HG03060 (cell line): ENCODE results near the gene ST6GAL2.

Source experiments
- ATAC-seq: cut with Tn5 transposase; IDR thresholded peaks from one replicate; pipeline ENCODE4 v1.9.1; 2021; ENCODE audit warnings: low read depth, moderate number of reproducible peaks; ENCODE audit not compliant: unreplicated experiment

Gene ST6GAL2

DNA sequence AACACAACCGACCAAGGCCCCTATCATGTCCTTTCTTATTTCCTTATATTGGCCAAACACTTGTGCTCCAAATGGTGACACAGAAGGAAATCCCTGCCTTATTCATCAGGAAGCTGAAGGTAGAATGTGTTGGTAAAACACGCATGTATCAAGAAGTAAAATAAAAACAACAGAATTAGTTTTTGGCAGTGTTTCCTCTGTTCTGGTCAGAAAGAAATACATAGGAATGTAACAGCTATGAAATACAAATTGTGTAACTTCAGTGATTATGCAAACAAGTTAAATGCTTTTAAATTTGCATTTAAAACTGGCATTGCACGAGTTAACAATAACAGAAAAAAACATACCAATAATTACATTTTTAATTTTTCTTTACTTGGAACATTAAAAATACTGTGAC lies 19.3 kb downstream of the ST6GAL2 start:
- ATAC-seq = no peak

DNA sequence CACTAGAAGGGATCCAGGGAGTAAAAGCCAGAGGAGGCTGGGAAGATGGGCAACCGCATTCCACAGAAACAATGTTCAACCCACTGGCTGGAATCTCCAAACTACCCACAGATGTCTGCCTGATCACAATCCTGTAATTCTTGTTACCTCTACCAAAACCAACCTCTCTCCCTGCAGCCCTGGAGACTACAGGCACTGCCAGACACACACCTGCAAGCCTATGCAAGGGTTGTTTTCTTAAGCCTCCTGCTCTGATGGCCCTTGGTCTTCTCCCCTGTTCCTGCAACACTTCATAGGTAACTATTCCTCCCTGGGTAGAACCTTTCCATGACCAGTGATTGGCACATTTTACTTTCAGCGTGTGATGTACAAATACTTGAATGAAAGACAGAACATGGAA lies 21.9 kb downstream of the ST6GAL2 start:
- no peak for ATAC-seq

DNA sequence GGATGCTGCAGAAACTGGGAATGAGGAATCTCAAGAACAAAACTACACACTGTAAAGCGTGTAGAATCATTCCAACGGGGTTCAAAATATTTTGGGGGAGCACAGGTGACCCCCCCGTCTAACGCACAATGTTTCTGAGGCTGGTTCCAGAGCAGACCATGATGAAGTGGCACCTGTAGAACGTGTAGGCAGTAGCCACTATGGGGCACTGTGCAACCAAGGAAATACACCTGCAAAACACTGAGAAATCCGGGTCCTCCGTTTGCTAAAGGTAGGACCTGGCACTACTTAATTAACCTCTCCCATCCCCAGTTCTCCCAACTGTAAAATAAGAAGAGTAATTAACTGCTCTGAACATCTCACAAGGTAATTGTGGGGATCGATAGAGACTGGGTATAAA lies 22.6 kb downstream of the ST6GAL2 start:
- ATAC-seq = no peak

DNA sequence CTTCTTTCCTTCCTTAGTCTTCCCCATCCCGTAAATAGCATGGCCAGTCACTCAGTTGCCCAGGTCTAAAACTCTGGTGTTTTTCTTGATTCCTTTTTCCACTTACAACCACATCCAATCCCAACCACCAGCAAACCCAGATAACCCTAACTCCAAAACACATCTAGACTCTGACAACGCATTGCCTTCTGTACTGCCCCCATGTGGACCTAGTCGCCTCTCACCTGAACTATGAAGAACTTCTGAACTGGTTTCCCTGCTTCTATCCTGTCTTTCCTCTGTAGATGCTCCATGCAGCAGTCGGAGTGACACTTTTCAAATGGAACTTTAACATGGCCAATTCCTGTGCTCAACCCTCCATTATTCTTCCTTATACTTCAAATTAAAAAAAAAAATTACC lies 26.5 kb downstream of the ST6GAL2 start:
- no peak for ATAC-seq

DNA sequence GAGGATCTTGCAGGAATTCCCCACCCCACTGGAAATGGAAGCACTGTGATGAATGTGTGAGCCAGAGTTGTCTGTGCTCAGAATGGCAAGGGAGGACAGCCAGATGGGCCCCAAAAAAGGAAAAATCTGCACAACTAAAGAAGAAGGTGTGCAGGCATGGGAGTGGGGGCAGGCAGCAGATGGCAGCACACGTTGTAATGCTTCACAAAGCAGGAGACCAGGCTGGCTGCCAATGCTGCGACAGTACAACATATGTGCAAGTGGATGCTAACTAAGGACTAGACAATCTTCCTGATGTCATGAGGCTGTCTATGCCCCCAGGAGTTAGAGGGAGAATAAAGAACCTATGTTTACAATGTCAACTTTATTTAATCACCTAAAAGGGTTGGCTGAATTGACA lies 27.2 kb downstream of the ST6GAL2 start:
- no peak for ATAC-seq

DNA sequence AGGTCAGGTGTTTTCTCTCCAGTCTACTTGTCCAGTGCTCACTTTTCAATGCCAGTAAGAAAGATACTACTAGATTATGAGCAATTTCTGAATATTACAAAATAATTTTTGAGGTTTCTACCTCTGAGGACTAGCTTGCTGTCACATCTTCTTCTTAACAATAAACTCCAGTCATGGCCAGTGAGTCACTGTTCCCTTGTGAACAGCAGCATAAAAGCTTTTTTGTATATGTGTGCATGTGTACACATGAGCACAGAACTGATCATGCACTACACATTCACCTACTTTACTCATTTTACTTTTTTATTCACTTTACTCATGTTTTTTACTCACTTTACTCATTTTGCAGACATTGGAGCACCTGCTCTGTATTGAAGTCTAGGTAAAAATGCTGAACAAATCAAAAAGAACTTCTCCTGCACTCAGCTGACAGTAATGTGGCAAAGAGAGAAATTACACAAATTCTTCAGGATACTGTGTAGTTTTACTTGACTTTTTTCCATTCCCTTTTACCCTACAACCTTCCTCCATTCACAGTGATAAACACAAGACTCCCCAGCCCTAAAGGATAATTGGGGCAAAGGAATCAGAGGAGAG lies 28.0 kb downstream of the ST6GAL2 start:
- no peak for ATAC-seq

DNA sequence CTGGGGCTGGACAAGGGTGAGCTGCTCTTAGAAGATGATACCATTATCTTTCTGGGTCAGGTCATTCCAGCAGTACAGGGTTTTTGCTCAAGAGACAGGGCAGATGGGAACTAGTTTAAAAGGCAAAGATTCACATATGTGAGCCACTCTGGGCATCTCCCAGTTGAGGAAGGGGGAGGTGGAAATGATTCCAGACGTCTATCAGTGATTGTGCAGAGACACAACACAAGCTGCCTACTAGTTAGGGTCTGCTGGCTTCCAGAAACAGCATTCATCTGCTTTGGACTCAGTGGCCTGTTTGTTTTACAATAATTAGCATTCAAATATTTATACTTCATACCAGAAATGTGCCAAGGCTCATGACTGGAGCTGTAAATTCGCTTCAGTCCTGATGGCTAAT lies 32.3 kb downstream of the ST6GAL2 start:
- ATAC-seq = no peak

DNA sequence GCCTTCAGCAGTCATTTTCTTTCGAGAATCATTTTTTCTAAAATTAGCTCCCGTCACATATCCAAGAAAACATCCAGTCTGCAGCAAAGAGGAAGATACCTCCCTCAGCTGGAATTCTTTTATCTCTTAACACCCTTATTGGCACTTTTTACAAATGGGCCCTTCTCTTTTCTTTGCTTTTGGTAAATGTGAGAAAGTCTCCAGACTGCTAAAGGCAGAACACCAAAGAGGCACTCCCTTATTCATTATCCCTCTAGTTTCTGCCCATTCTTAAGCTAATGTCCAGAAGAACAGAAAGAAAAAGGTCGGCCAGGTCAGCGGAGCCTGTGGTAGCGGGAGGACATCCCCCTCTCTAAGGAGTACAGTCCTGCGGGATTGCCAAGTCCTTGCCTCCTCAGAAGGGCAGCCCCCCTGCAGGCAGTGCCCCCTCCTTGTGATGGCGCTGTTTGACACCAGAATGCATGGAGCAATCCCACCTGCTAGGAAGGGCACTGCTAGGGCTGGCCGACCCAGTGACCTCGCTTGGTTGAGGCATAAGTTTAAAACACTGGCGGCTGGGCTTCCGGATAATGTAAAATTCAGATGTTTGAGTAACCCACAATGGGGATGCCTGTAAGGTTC lies 34.0 kb downstream of the ST6GAL2 start:
- ATAC-seq = no peak

DNA sequence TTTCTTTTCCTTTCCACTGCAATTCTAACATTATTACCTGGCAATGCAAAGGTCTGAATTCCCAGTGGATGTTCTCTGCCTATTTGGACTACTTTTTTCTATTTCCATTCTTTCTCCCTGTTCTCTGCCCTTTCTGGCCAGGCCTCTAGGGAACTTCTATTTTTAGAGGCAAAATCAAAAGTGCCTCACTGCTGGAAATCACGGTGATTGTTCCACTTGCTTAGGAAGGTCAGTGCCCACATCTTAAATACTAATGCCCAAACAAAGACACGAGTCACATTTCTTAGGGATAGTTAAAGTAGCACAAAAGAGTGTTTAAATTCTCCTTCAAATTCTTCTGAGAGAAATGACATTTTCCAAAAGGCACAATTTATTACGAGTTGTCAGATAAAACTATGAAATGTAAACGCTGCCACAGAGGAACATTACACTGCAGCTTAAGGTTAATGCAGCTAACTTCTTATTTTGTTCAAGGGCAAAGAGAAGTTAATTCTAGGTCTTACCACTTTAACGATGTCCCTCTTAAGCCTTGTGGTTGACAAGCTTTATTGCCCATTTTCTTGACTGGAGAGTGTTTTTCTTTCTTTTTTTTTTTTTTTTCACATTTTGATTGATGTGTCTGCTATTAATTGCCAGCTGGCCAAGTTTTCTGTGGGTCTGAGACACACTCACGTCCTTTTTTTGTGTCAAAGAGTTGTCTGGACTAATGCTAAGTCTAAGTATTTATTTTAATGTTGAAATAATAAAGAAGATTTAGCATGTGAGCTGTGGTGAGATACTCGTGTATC lies 34.7 kb downstream of the ST6GAL2 start:
- no peak for ATAC-seq

DNA sequence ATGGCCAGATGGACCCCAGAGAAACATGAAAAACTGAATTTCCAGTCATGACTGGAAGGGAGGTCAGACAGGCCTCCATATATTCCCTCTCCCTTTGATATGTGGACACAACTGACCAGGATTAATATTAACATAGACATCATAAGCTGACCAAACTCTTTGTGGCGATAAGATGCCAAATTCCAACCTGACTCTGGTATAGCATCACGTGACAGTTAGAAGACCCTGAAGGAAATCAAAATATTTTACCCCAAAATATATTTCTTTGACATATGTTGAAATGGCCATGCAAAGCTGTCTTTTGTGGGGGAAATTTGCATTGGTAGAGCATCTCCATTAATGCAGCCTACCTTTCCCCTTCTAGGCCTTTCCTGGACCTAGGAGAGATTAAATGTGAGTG lies 36.7 kb downstream of the ST6GAL2 start:
- ATAC-seq = no peak

DNA sequence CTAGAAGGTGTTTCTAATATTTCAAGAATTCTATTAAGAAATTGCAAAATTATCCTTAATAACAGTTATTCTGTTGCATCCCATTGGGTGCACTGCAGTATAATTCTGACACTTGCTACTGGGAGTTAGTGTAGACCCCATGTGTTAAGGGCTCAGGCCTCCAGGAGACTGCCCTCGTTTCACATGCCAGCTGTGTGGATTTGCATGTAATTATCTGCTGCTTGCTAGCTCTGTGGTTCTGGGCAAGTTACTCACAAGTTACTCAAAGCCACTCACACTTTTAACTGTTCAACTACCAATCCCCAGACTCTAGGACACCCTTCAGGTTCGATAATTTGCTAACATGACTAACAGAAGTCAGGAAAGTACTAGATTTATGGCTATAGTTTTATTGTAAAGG lies 38.6 kb downstream of the ST6GAL2 start:
- no peak for ATAC-seq

DNA sequence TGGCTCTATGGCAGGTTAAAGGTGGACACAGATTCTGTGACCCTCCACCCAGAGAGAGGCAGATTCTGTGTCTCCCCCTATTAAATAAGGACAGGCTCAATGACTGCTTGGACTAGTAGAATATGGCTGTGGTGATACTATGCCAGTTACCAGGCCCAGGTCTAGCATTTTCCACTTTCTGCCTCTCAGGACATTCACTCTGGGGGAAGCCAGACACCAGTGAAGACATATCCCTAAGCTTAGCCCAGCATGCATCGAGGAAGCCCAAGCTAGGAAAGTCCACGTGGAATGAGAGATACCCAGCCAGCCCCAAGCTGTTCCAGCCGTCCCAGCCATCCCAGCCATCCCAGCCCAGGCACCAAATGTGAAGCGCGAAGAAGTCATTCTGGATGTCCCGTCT lies 40.3 kb downstream of the ST6GAL2 start:
- no peak for ATAC-seq

DNA sequence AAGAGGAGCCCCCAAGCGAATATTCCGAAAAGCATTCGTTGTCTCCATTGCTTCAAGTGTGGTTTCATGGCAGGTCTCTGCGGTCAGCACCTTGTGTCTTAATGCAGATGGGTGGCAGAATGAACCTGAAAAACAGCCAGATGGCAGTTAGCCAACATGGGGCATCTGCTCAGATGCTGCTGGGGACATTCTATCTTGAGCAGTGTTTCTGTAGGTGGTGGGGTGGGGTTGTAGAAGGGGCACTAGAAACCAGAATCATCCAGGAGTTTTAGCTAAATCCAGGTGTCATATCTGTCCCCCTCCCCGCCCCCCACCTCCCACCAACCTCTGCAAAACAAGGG lies 42.1 kb downstream of the ST6GAL2 start:
- no peak for ATAC-seq

DNA sequence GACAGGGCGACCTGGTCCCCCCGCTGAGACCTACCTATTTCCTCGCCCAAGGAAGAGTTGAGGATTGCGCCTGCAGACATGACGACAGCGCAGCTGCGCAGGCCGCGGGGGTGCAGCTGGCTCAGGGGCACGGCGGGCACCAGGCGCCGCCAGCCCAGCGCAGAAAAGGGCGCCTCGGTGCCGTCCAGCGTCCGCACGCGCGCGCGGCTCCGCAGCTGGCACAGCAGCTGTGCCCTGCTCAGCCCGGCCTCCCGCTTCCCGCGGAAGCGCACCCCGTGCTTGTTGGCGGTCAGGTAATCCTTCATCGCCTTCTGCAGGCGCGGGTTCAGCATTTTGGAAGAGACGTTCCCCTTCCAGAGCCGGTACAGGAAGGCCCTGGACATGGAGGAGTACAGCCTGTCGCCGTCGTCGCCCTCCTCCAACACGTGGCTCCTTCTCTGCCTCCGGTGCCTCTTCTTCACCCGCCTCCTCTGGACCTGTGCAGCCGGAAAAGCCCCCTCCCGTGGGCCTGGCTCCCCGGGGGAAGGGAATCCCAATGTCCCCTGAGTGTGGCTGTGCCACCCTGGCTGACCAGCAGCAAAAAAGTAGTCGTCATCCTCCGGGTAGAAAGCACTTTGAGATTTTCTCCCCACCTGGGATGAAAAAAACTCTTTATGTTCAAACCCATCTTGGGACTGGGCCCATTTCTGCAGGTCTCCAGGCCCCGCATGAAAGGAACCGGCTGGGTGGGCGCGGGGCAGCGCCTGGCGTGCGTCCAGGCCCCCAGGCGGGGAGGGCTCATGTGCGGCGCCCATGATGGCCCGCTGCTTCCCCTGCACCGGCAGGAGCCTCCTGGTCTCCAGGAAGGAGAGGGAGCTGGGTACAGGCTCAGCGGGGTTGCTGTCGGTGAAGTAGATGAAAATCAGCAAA lies 42.7 kb downstream of the ST6GAL2 start:
- ATAC-seq = no peak

DNA sequence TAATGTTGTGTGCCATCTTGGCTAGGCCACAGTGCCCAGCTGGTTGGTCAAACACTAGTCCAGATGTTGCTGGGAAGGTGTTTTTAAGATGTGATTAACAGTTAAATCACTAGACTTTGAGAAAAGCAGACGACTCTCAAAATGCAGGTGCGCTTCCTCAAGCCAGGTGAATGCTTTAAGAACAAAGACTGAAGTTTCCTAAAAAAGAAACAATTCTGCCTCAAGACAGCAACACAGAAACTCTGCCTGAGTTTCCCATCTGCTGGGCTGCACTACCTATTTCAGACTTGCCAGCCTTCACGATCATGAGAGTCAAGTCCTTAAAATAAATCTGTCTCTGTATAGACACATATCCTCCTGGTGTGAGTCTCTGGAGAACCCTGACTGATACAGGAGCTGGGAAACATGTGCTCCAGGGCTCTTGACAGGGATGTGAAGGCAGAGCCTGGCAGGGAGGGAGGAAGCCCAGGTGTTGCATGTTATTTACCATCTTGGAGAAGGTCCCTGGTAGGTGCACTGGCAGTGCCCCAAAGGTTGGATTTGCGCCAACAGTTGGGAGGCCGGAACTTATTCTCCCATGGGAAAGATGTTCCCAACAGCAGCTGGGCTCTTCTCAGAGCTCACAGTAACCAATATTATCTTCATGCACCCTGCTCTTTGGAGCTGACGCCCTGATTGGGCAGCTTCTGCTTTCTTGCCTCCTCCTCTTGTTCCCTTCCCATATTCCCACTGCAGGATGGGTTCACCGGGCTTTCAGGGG lies 43.9 kb downstream of the ST6GAL2 start:
- no peak for ATAC-seq

DNA sequence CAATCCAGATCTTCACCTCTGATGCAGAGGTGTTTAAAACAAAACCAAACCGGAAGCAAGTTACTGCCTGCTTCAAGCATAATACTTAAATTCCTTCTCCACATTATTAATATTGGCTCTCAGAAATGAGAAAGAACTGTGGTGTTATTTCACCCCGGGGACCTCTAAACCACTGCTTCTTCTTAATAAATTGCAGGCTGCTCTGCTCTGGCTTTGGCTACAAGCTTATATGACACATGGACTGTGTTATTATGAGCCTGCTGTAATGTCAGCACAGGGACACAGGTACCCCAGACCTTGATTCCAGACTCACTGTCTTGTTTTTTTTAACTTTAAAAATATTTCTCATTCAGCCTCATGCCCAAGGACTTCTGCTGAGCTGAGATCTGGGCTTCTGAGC lies 45.1 kb downstream of the ST6GAL2 start:
- no peak for ATAC-seq

DNA sequence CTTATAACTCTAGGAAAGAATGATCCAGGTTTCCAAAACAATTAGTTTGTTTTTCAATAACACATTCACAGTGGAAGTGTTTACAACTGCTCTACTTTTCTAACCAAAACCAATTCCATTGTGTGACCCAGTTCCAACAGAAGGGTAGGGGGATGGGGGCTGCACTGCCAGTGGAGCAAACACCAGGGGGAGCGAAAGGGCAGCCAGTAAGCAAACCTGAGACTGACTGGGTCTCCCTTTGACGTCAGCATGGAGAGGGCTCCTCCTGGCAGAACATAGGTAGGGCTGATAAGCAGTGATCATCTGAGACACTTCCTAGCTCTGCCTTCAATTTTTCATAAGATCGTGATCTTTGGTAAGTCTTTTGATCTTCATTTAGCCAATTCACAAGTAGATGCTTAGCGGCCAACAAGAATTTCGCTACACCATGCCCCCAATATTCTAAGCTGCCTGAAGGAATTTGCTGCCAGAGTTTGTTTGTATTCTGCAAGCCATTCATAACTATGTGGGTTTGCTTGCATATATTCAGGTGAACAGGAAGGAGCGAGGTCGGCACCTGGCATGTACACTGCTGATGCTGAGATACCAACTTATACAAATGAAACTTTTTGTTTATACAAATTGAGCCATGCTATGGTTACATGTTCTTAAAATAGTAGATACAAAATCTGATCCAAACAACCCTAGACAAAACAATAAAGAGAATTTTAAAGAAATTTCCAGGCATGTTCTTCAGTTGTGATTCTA lies 45.9 kb downstream of the ST6GAL2 start:
- ATAC-seq = no peak

DNA sequence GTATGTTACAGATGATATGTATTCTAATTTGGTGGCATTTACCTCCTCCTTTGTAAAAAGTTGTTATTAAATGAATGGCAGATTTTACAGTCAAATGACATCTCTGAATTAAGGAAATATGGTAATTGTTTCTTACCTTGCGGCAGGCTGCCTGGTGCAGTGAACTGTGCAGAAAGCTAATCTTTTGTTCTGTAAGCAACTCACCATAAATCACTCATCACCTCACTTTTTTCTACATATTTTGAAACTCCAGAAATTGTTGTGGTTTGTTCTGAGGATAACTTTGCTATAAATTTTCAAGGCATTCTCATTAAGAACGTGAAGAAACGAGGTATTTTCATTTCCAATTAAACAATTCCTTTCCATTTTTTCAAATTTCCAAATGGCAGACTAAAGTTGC lies 52.7 kb downstream of the ST6GAL2 start:
- ATAC-seq = no peak

DNA sequence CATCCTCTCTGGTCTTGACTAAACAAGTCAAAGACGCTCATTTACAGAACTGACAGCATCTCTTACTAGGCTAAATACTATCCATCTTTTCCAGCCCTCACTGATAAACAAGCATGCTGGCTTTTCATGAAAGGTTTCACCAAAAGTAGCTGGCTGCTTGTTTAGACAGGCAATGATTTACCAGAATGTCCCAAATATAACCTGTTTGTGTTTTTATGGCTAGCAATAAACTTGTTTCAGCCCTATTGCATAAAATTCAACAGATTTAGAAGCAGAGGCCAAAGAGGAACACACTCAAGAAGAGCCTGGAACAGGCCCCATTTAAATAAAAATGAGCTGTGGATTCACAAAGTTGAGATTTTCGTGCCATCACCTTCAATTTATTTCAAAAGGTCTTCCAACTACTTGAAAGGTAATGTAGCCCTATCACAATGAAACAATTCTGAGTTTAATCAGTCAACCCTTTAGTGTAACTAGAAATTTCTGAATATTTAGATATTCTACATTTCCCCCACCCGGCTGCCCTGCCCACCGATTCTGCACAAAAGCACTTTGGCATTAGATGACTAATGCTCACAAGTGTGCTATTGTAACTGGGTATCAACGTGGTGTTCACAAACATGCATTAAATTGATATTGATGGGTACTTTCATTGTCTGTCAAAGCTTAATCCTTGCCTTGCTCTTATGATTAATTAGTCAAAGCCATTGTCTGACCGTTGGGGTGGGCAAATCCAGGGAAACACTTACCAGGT lies 54.0 kb downstream of the ST6GAL2 start:
- no peak for ATAC-seq
